GM12878 (cell line): ENCODE results near the gene NR1D2. TPM values are rescaled to one million over a fixed set of nuclear protein-coding genes. Genes with fewer than 3 reads are reported as not detected.
A peak's percentile ranks its signal among the peaks of the same experiment; 100 is the strongest.

Experiments used
- ATAC-seq: fragments of 200-7000 bp; cut with Tn5 transposase; 3 replicates; pipeline ENCODE4 v1.9.1; 2020; ENCODE audit warnings: mild to moderate bottlenecking, moderate library complexity
- BruUV-seq: library from RNA; stranded (reverse); fragments of 400-500 nt; replicated peaks from 2 replicates; lab custom pipeline; 2021; lab: Mats Ljungman, UMichigan
- CTCF ChIA-PET: fragments of 300-600 bp; sonication (Branson Sonifier 250); formaldehyde crosslinking; extraction: SDS; loops from one replicate; lab custom pipeline; 2021; ENCODE audit warnings: inconsistent platforms; lab: Yijun Ruan, JAX
- POLR2A ChIA-PET: fragments of 350-600 bp; formaldehyde crosslinking; extraction: SDS; loops from one replicate; lab custom pipeline; 2021; ENCODE audit warnings: inconsistent platforms; lab: Charles Lee
- RAD21 ChIA-PET: fragments of 300-600 bp; sonication (Branson Sonifier 250); formaldehyde crosslinking; loops from one replicate; lab custom pipeline; 2023; ENCODE audit warnings: antibody characterized with exemption; ENCODE audit not compliant: unreplicated experiment; lab: Charles Lee
- SMC1A ChIA-PET: fragments of 300-600 bp; sonication (Branson Sonifier 250); formaldehyde crosslinking; loops from one replicate; lab custom pipeline; 2023; ENCODE audit not compliant: unreplicated experiment, uncharacterized antibody; lab: Charles Lee
- DNase-seq: peaks from one replicate; pipeline ENCODE4 v3.0.0-alpha.2; 2011; ENCODE audit warnings: low read depth, low spot score
- FAIRE-seq: peaks from 3 replicates; lab custom pipeline; 2011; peaks lifted over from hg19 to GRCh38; lab: Jason Lieb, UNC
- H2AFZ ChIP-seq: 2 replicates; pipeline ENCODE4 v1.6.0; 2011; ENCODE audit warnings: low read depth, low read length, control low read depth; ENCODE audit not compliant: control insufficient read depth
- H3K27ac ChIP-seq: 2 replicates; pipeline ENCODE4 v1.5.1; 2011; ENCODE audit warnings: control low read depth; ENCODE audit not compliant: control insufficient read depth, insufficient read depth
- H3K27me3 ChIP-seq, 2 experiments: replicated peaks in 1 of 2; 2 replicates each; pipeline versions ENCODE4 v1.6.0 to v1.6.1; 2011; ENCODE audit warnings: low read length in 1 of 2; ENCODE audit not compliant: control insufficient read depth in 2 of 2, insufficient read depth in 2 of 2
- H3K36me3 ChIP-seq, 2 experiments: 2 replicates each; pipeline ENCODE4 v1.5.1; 2011; ENCODE audit warnings: low read length in 1 of 2; ENCODE audit not compliant: control insufficient read depth in 2 of 2, insufficient read depth in 2 of 2
- H3K4me1 ChIP-seq: 2 replicates; pipeline ENCODE4 v1.6.1; 2011; ENCODE audit warnings: mild to moderate bottlenecking, low read length, moderate library complexity, mixed read lengths; ENCODE audit not compliant: control insufficient read depth, insufficient read depth
- H3K4me2 ChIP-seq: 2 replicates; pipeline ENCODE4 v1.6.0; 2011; ENCODE audit warnings: control low read depth; ENCODE audit not compliant: control insufficient read depth, insufficient read depth
- H3K4me3 ChIP-seq: fragments of 200-600 bp; sonication (generic); 2 replicates; pipeline ENCODE4 v1.5.1; 2016
- H3K79me2 ChIP-seq: 2 replicates; pipeline ENCODE4 v1.6.0; 2011; ENCODE audit warnings: low read length; ENCODE audit not compliant: control insufficient read depth, insufficient read depth
- H3K9ac ChIP-seq: 2 replicates; pipeline ENCODE4 v1.8.0; 2011; ENCODE audit warnings: low read length, control low read depth, mixed read lengths; ENCODE audit not compliant: control insufficient read depth, insufficient read depth
- H3K9me3 ChIP-seq: replicated peaks from 3 replicates; pipeline ENCODE4 v1.5.1; 2011; ENCODE audit warnings: mild to moderate bottlenecking, low read length; ENCODE audit not compliant: control insufficient read depth, insufficient read depth
- H4K20me1 ChIP-seq: 2 replicates; pipeline ENCODE4 v1.6.0; 2011; ENCODE audit not compliant: control insufficient read depth, insufficient read depth
- IKZF2 ChIP-seq, 2 experiments: fragments of 450-650 bp; IDR thresholded peaks; 2 replicates each; pipeline ENCODE4 v1.6.1; 2017; ENCODE audit warnings: mild to moderate bottlenecking in 2 of 2, moderate library complexity in 2 of 2
- POU2F2 ChIP-seq: IDR thresholded peaks from 3 replicates; pipeline ENCODE4 v1.6.1; 2011; ENCODE audit warnings: low read depth, mild to moderate bottlenecking, low read length, borderline replicate concordance
- RAD21 ChIP-seq: IDR thresholded peaks from 2 replicates; pipeline ENCODE4 v1.6.1; 2011; ENCODE audit warnings: mild to moderate bottlenecking, low read depth, low read length, moderate library complexity; ENCODE audit not compliant: insufficient read depth
- RAD51 ChIP-seq: fragments of 450-650 bp; IDR thresholded peaks from 2 replicates; pipeline ENCODE4 v1.6.1; 2016; ENCODE audit warnings: moderate library complexity, mild to moderate bottlenecking, inconsistent platforms
- RUNX3 ChIP-seq: IDR thresholded peaks from 2 replicates; pipeline ENCODE4 v1.6.1; 2012; ENCODE audit warnings: low read length, inconsistent platforms
- SMC3 ChIP-seq: IDR thresholded peaks from 2 replicates; pipeline ENCODE4 v1.6.1; 2011; ENCODE audit warnings: low read length, improper control_type of control experiment, borderline replicate concordance
- YY1 ChIP-seq: IDR thresholded peaks from 2 replicates; pipeline ENCODE4 v1.6.1; 2011; ENCODE audit warnings: low read depth, mild to moderate bottlenecking, low read length
- WGBS: methylation state at CpG from one replicate; pipeline ENCODE4 v1.1.6; 2016; ENCODE audit warnings: low lambda C conversion rate; ENCODE audit not compliant: insufficient replicate concordance, insufficient coverage; ENCODE audit errors: missing lambda C conversion rate; 5-methylcytosine and 5-hydroxymethylcytosine counted together
- in situ Hi-C: fragments of 300-500 bp; cut with MboI; formaldehyde crosslinking; loops from 9 replicates; pipeline ENCODE4 v1.14.3; 2018; ENCODE audit warnings: mixed read lengths
- intact Hi-C: fragments of 100-400 bp; cut with micrococcal nuclease; formaldehyde crosslinking; loops from one replicate; pipeline ENCODE4 v1.14.2; 2022; ENCODE audit not compliant: unreplicated experiment
- polyA plus RNA-seq, 11 experiments: library from polyadenylated mRNA; depleted of rRNA in 4 of 11; unstranded in 6 of 11; stranded (reverse) in 5 of 11; fragments of >200 nt; fragmentation: Nextera tagmentation in 4 of 11; fragmentation: Illumina TruSeq in 1 of 11; extraction: Ambion mirVana in 4 of 11; extraction: Trizol in 1 of 11; gene quantifications; 1 replicate in 1 of 11; 2 replicates in 10 of 11; pipeline versions ENCODE4 v1.2.1 to v1.2.3, GENCODE V29; 2011 to 2016; ENCODE audit warnings: inconsistent platforms in 2 of 11, missing spikeins in 2 of 11, low read depth in 1 of 11
- total RNA-seq, 4 experiments: library from RNA; depleted of rRNA in 3 of 4; stranded (reverse); fragments of >200 nt in 3 of 4; fragmentation: Illumina TruSeq in 1 of 4; extraction: Trizol in 1 of 4; gene quantifications; 2 replicates each; pipeline versions ENCODE4 v1.2.1 to v1.2.3, GENCODE V29; 2013 to 2021
- TF ChIP-seq, protein P1 (sequence below): fragments of 450-650 bp; formaldehyde crosslinking; IDR thresholded peaks from 2 replicates; pipeline ENCODE4 v1.5.0; 2022; ENCODE audit warnings: mild to moderate bottlenecking, missing genetic modification characterization
- TF ChIP-seq, protein P2 (sequence below), 3 experiments: IDR thresholded peaks in 2 of 3; conservative IDR thresholded peaks in 1 of 3; 2 replicates each; pipeline ENCODE4 v1.5.1; 2011; ENCODE audit warnings: low read depth in 3 of 3, low read length in 3 of 3, mild to moderate bottlenecking in 3 of 3, control low read depth in 2 of 3, moderate library complexity in 2 of 3, inconsistent platforms in 1 of 3, mixed read lengths in 1 of 3; ENCODE audit not compliant: control insufficient read depth in 2 of 3, insufficient read depth in 1 of 3; ENCODE audit errors: extremely low read depth in 1 of 3
- TF ChIP-seq, protein P3 (sequence below): fragments of 450-650 bp; IDR thresholded peaks from 2 replicates; pipeline ENCODE4 v1.6.1; 2017; ENCODE audit warnings: mild to moderate bottlenecking, moderate library complexity

Gene NR1D2
- total and polyA plus RNA-seq, 10 of the 15 experiments (the other 5 are each of a cell fraction or from before 2014, with no cell fraction given): 0.67 to 5.3 (median 2.6) TPM

DNA sequence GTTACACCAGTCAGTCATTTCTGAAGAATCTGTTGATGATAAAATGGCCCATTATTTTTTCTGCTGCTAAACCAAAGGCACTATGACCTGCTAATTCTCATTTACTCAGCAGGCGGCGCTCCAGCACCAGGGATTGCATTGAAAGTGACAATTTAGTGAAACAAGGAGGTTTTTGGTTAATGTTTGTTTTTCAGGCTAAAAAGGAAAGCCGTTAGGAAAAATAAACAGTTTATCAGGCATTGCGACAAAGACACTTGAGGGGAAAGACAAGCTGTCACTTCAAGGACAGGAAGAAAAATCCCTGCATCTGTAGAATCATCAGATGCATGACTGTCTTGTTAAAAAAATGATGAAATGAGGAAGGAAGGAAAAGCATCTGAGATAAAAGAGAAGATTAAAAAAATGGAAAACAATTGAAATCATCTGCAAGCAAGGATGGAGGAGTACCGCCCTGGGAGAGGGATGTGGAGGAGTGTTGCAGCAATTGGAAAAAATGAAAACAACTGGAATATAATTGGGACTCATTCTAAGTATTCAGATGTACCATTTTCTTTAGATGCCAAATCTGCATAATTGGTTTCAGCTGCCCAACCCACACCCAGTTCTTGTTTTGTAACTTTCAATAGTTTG lies 54.0 kb downstream of the NR1D2 start:
- FAIRE-seq: peak; percentile 79
- ChIA-PET RAD21 (interaction anchor here (0.8 to 1.6 kb wide), 4 partner anchors 11 to 243 kb away, joined by 3 to 4 read pairs (median 3); no protein-coding TSS in a partner anchor), SMC1A (interaction anchor here (0.7 to 1.8 kb wide), 13 partner anchors 12 to 265 kb away, joined by 3 to 7 read pairs (median 3); no protein-coding TSS in a partner anchor), POLR2A (interaction anchor here (0.7 kb wide), 1 partner anchor 88 kb away, joined by 4 read pairs; no protein-coding TSS in a partner anchor), CTCF (interaction anchor here (0.7 to 3.7 kb wide), 17 partner anchors 14 to 525 kb away, joined by 3 to 15 read pairs (median 3); no protein-coding TSS in a partner anchor)
- H3K27ac ChIP-seq: no peak overlapping the region
- H2AFZ ChIP-seq: no peak overlapping the region
- H3K4me3 ChIP-seq: no peak overlapping the region
- peak; percentile 72 for ATAC-seq
- intact Hi-C loops (loop anchor here (1.0 to 5.0 kb wide), 2 partner anchors 107 to 239 kb away; no protein-coding TSS in a partner anchor), in situ Hi-C loops (no loop called here)
- no peaks in the 10 kb centered on the region for H3K36me3 ChIP-seq
- no peaks in the 10 kb centered on the region for H3K79me2 ChIP-seq
- no peaks in the 10 kb centered on the region for H3K4me1 ChIP-seq
- no peak overlapping the region for H3K9ac ChIP-seq
- no TSS peak for BruUV-seq
- no peaks in the 10 kb centered on the region for H3K9me3 ChIP-seq
- no peaks in the 10 kb centered on the region; a peak in 1 of 4 replicates for H3K27me3 ChIP-seq
- under 1% methylated on average over 5 of the region's 5 CpGs for WGBS
- H4K20me1 ChIP-seq: no peaks in the 10 kb centered on the region
- no peak overlapping the region for H3K4me2 ChIP-seq
- DNase-seq: no peak
- 0 out of 3 replicates have a peak, but pooled peaks have one; percentile 45 for TF ChIP-seq POU2F2
- TF ChIP-seq RAD21: peak; percentile 100
- no peak for TF ChIP-seq IKZF2 (IDR thresholded peaks at IDR 0.05)
- TF ChIP-seq SMC3: peak; percentile 93
- TF ChIP-seq, protein P1, sequence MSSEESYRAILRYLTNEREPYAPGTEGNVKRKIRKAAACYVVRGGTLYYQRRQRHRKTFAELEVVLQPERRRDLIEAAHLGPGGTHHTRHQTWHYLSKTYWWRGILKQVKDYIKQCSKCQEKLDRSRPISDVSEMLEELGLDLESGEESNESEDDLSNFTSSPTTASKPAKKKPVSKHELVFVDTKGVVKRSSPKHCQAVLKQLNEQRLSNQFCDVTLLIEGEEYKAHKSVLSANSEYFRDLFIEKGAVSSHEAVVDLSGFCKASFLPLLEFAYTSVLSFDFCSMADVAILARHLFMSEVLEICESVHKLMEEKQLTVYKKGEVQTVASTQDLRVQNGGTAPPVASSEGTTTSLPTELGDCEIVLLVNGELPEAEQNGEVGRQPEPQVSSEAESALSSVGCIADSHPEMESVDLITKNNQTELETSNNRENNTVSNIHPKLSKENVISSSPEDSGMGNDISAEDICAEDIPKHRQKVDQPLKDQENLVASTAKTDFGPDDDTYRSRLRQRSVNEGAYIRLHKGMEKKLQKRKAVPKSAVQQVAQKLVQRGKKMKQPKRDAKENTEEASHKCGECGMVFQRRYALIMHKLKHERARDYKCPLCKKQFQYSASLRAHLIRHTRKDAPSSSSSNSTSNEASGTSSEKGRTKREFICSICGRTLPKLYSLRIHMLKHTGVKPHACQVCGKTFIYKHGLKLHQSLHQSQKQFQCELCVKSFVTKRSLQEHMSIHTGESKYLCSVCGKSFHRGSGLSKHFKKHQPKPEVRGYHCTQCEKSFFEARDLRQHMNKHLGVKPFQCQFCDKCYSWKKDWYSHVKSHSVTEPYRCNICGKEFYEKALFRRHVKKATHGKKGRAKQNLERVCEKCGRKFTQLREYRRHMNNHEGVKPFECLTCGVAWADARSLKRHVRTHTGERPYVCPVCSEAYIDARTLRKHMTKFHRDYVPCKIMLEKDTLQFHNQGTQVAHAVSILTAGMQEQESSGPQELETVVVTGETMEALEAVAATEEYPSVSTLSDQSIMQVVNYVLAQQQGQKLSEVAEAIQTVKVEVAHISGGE (CRISPR knock-in tag): no peak
- TF ChIP-seq RUNX3: peak; percentile 18; the same call in 1 of the 2 replicates
- TF ChIP-seq, protein P2, sequence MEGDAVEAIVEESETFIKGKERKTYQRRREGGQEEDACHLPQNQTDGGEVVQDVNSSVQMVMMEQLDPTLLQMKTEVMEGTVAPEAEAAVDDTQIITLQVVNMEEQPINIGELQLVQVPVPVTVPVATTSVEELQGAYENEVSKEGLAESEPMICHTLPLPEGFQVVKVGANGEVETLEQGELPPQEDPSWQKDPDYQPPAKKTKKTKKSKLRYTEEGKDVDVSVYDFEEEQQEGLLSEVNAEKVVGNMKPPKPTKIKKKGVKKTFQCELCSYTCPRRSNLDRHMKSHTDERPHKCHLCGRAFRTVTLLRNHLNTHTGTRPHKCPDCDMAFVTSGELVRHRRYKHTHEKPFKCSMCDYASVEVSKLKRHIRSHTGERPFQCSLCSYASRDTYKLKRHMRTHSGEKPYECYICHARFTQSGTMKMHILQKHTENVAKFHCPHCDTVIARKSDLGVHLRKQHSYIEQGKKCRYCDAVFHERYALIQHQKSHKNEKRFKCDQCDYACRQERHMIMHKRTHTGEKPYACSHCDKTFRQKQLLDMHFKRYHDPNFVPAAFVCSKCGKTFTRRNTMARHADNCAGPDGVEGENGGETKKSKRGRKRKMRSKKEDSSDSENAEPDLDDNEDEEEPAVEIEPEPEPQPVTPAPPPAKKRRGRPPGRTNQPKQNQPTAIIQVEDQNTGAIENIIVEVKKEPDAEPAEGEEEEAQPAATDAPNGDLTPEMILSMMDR (IDR thresholded peaks at IDR 0.05 in 2 of 3, conservative IDR thresholded peaks at IDR 0.05 in 1 of 3; ENCODE audit: control insufficient read depth in 2 of 3, extremely low read depth in 1 of 3, insufficient read depth in 1 of 3, low read depth in 3 of 3, low read length in 3 of 3): peak; percentile 88 to 97 (median 96)
- no peak for TF ChIP-seq RAD51
- TF ChIP-seq, protein P3, sequence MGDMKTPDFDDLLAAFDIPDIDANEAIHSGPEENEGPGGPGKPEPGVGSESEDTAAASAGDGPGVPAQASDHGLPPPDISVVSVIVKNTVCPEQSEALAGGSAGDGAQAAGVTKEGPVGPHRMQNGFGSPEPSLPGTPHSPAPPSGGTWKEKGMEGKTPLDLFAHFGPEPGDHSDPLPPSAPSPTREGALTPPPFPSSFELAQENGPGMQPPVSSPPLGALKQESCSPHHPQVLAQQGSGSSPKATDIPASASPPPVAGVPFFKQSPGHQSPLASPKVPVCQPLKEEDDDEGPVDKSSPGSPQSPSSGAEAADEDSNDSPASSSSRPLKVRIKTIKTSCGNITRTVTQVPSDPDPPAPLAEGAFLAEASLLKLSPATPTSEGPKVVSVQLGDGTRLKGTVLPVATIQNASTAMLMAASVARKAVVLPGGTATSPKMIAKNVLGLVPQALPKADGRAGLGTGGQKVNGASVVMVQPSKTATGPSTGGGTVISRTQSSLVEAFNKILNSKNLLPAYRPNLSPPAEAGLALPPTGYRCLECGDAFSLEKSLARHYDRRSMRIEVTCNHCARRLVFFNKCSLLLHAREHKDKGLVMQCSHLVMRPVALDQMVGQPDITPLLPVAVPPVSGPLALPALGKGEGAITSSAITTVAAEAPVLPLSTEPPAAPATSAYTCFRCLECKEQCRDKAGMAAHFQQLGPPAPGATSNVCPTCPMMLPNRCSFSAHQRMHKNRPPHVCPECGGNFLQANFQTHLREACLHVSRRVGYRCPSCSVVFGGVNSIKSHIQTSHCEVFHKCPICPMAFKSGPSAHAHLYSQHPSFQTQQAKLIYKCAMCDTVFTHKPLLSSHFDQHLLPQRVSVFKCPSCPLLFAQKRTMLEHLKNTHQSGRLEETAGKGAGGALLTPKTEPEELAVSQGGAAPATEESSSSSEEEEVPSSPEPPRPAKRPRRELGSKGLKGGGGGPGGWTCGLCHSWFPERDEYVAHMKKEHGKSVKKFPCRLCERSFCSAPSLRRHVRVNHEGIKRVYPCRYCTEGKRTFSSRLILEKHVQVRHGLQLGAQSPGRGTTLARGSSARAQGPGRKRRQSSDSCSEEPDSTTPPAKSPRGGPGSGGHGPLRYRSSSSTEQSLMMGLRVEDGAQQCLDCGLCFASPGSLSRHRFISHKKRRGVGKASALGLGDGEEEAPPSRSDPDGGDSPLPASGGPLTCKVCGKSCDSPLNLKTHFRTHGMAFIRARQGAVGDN: no peak
- peak; percentile 62; the same call in 1 of the 2 replicates for TF ChIP-seq YY1
